SK-N-MC (cell line): ENCODE data around the gene SIRT7.

Experiments
- EZH2 ChIP-seq: fragments of 200-600 bp; sonication (generic); IDR thresholded peaks from one replicate; pipeline ENCODE4 v1.6.1; 2017; ENCODE audit warnings: antibody characterized with exemption
- POLR2AphosphoS5 ChIP-seq: IDR thresholded peaks from 2 replicates; pipeline ENCODE4 v1.6.1; 2012; ENCODE audit warnings: mild to moderate bottlenecking, low read depth, low read length, borderline replicate concordance

DNA sequence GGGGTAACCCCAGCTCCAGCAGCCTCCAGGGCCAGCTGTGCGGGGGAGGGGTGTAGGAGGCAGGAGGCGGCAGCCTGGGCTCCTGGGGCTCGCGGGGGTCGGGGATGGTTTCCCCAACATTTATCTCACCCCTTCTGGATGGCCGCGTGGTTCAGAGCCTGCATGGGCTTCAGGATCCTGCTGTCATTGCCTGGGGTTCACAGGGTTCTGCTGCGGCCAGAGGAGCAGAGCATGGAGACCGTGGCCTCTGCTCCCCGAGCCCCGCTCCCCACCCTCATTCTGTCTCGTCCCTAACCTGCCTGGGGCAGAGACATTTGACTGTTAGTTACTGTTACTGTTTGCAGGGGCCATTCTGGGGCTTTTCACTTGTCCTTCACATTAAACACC, 24.2 kb upstream of the SIRT7 start:
- TF ChIP-seq POLR2AphosphoS5 (no peak), EZH2 (no peak)
